Brain microvascular endothelial cell (primary cell): Measurements from ENCODE around the gene SLC9A6.

Source experiments
- DNase-seq: peaks from one replicate; pipeline ENCODE4 v3.0.0-alpha.2; 2020
- H3K27ac ChIP-seq: fragments of 250-450 bp; sonication (Bioruptor Pico); 2 replicates; pipeline ENCODE4 v1.5.1; 2020; ENCODE audit warnings: mild to moderate bottlenecking, moderate library complexity
- H3K27me3 ChIP-seq: fragments of 250-450 bp; sonication (Bioruptor Pico); replicated peaks from 2 replicates; pipeline ENCODE4 v1.5.1; 2020; ENCODE audit warnings: mild to moderate bottlenecking
- H3K36me3 ChIP-seq: fragments of 250-450 bp; sonication (Bioruptor Pico); replicated peaks from 2 replicates; pipeline ENCODE4 v1.5.1; 2020; ENCODE audit warnings: mild to moderate bottlenecking
- H3K4me3 ChIP-seq: 2 replicates; pipeline ENCODE4 v1.5.1; 2011; ENCODE audit warnings: low read depth, mild to moderate bottlenecking, control low read depth, low read length, moderate library complexity
- CTCF ChIP-seq: IDR thresholded peaks from 2 replicates; pipeline ENCODE4 v1.5.1; 2011; ENCODE audit warnings: low read depth, mild to moderate bottlenecking, moderate library complexity, low read length, control low read depth, inconsistent platforms; ENCODE audit errors: missing control alignments
- in situ Hi-C: cut with HindIII; loops from 2 replicates; pipeline ENCODE4 v1.10.0; 2017; ENCODE audit warnings: low sequenced_read_pairs, low pct_ligation_motif_present

SLC9A6 gene

DNA sequence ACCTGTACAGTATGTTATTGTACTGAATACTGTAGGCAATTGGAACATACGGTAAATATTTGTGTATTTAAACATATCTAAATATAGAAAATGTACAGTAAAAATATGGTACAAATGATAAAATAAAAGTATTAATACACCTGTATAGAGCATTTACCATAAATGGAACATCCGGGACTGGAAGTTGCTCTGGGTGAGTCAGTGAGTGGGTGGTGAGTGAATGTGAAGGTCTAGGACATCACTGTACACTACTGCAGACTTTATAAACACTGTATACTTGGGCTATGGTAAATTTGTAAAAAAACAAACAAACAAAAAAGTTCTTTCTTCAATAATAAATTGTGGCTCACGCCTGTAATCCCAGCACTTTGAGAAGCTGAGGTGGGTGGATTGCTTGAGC, 109.7 kb downstream of the SLC9A6 start:
- Histone ChIP-seq H3K27ac (no peak overlapping the region), H3K4me3 (no peak overlapping the region), H3K36me3 (no peaks in the 10 kb centered on the region), H3K27me3 (no peaks in the 10 kb centered on the region)
- no peak for TF ChIP-seq CTCF
- peak; percentile 3 for DNase-seq
- in situ Hi-C loops: no loop called here
